ENCODE measurements around the gene FGF23.

Gene FGF23

DNA sequence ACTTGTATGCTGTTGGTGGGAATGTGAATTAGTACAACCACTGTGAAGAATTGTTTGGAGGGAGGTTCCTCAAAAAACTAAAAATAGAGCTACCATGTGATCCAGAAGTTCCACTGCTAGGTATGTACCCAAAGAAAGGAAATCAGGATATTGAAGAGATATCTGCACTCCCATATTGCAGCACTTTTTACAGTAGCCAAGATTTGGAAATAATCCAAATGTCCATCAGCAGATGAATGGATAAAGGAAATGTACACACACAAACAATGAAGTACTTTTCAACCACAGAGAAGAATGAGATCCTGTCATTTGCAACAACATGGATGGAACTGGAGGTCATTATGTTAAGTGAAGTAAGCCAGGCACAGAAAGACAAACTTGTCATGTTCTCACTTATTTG is 32.6 kb downstream of the FGF23 start:
- Histone ChIP-seq H3K4me1 (ENCODE audit: low read length) (no peaks in the 10 kb centered on the region), H3K79me2 (ENCODE audit: low read length) (no peaks in the 10 kb centered on the region), H3K4me2 (ENCODE audit: low read length) (no peak overlapping the region), H3K4me3 (ENCODE audit: low read length) (no peak overlapping the region), H3K27me3 (ENCODE audit: low read depth, low read length) (no peaks in the 10 kb centered on the region), H4K20me1 (ENCODE audit: insufficient read depth, low read length) (no peaks in the 10 kb centered on the region), H3K9me3 (ENCODE audit: insufficient read depth, low read length) (no peaks in the 10 kb centered on the region), H3K36me3 (replicated peaks; ENCODE audit: low read depth, low read length) (peaks cover 4% of the 10 kb centered on the region), H2AFZ (ENCODE audit: low read depth, low read length) (no peak overlapping the region), H3K9ac (ENCODE audit: low read length) (no peak overlapping the region), H3K27ac (ENCODE audit: low read length) (no peak overlapping the region)
- TF ChIP-seq, protein P1, sequence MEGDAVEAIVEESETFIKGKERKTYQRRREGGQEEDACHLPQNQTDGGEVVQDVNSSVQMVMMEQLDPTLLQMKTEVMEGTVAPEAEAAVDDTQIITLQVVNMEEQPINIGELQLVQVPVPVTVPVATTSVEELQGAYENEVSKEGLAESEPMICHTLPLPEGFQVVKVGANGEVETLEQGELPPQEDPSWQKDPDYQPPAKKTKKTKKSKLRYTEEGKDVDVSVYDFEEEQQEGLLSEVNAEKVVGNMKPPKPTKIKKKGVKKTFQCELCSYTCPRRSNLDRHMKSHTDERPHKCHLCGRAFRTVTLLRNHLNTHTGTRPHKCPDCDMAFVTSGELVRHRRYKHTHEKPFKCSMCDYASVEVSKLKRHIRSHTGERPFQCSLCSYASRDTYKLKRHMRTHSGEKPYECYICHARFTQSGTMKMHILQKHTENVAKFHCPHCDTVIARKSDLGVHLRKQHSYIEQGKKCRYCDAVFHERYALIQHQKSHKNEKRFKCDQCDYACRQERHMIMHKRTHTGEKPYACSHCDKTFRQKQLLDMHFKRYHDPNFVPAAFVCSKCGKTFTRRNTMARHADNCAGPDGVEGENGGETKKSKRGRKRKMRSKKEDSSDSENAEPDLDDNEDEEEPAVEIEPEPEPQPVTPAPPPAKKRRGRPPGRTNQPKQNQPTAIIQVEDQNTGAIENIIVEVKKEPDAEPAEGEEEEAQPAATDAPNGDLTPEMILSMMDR (IDR thresholded peaks at IDR 0.05; ENCODE audit: low read depth, low read length) = no peak
- no peak for TF ChIP-seq EZH2phosphoT487 (IDR thresholded peaks at IDR 0.05; ENCODE audit: low read depth)

DNA sequence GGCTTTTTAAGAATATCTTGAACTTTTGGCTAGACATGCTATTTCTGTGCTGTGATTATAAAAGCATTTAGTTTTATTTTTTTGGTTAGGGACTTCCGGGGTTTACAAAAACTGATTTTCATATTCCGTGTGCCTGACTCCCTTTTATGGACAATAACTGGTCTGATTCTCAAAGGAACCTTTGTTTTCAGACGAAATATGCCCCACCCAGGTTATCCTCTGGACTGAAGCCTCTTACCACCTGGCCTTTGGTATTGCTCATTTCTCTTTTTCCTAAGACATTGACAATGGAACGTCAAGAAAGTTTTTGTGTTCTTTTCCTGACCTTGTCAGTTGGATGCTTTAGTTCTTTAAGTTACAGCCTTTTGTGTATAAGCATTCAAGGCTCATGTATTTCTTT is 47.7 kb downstream of the FGF23 start:
- Histone ChIP-seq H3K27me3 (ENCODE audit: low read depth, low read length) (no peaks in the 10 kb centered on the region), H3K27ac (ENCODE audit: low read length) (no peak overlapping the region), H3K4me3 (ENCODE audit: low read length) (no peak overlapping the region), H3K79me2 (ENCODE audit: low read length) (peaks cover 19% of the 10 kb centered on the region), H2AFZ (ENCODE audit: low read depth, low read length) (no peak overlapping the region), H3K9me3 (ENCODE audit: insufficient read depth, low read length) (no peaks in the 10 kb centered on the region), H3K36me3 (replicated peaks; ENCODE audit: low read depth, low read length) (peaks cover 28% of the 10 kb centered on the region), H3K4me1 (ENCODE audit: low read length) (no peaks in the 10 kb centered on the region), H4K20me1 (ENCODE audit: insufficient read depth, low read length) (0 out of 2 replicates have a peak, but pooled peaks cover 2% of the 10 kb centered on the region), H3K4me2 (ENCODE audit: low read length) (no peak overlapping the region), H3K9ac (ENCODE audit: low read length) (no peak overlapping the region)
- no peak for TF ChIP-seq EZH2phosphoT487 (IDR thresholded peaks at IDR 0.05; ENCODE audit: low read depth)
- TF ChIP-seq, protein P1 (IDR thresholded peaks at IDR 0.05; ENCODE audit: low read depth, low read length) = no peak

DNA sequence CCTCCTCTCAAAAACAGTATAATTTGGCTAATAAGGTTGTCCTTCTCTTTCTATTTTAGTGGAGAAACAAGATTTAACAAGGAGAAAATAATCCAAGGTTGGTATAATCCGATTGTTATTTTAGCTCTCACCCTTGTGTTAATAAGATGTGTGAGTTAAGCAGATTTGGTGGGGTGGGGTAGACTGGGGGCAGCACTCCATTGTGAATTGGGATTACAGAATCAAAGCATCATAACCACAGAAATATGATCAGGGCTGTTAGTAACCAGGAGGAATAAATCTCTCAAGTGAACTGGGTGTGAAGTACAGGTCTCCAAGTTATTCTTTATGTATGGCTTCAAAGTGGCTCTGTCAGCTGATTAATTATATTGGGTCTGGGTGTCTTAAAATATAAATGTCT is 48.3 kb downstream of the FGF23 start:
- Histone ChIP-seq H3K4me1 (ENCODE audit: low read length) (no peaks in the 10 kb centered on the region), H4K20me1 (ENCODE audit: insufficient read depth, low read length) (0 out of 2 replicates have a peak, but pooled peaks cover 2% of the 10 kb centered on the region), H3K4me2 (ENCODE audit: low read length) (no peak overlapping the region), H3K79me2 (ENCODE audit: low read length) (peaks cover 25% of the 10 kb centered on the region), H3K36me3 (replicated peaks; ENCODE audit: low read depth, low read length) (peaks cover 24% of the 10 kb centered on the region), H3K27me3 (ENCODE audit: low read depth, low read length) (no peaks in the 10 kb centered on the region), H3K4me3 (ENCODE audit: low read length) (no peak overlapping the region), H3K27ac (ENCODE audit: low read length) (no peak overlapping the region), H2AFZ (ENCODE audit: low read depth, low read length) (no peak overlapping the region), H3K9ac (ENCODE audit: low read length) (no peak overlapping the region), H3K9me3 (ENCODE audit: insufficient read depth, low read length) (no peaks in the 10 kb centered on the region)
- TF ChIP-seq, protein P1 (IDR thresholded peaks at IDR 0.05; ENCODE audit: low read depth, low read length) = no peak
- no peak for TF ChIP-seq EZH2phosphoT487 (IDR thresholded peaks at IDR 0.05; ENCODE audit: low read depth)

DNA sequence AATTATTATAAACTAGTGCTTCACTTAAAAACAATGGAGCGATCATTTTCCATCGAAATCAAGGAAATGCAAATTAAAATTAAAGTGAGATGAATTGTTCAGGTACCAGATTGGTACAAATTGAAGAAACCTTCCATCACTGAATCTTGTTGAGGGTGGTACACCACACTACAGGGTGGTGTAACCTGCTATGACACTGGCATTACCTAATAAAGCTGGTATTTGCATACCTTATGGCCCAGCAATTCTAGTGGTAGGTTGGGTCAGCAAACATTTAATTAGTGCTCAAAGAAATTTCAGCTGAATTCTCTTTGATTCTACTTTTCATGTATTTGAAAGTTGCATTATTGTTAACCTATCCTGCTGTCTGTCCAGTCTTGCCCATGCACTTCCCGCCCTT is 49.3 kb downstream of the FGF23 start:
- no peaks in the 10 kb centered on the region for H3K27me3 ChIP-seq (ENCODE audit: low read depth, low read length)
- H3K9me3 ChIP-seq (ENCODE audit: insufficient read depth, low read length) = no peaks in the 10 kb centered on the region
- no peak overlapping the region for H3K4me2 ChIP-seq (ENCODE audit: low read length)
- 0 out of 2 replicates have a peak, but pooled peaks cover 2% of the 10 kb centered on the region for H4K20me1 ChIP-seq (ENCODE audit: insufficient read depth, low read length)
- H3K79me2 ChIP-seq (ENCODE audit: low read length) = peaks cover 32% of the 10 kb centered on the region
- H3K9ac ChIP-seq (ENCODE audit: low read length) = no peak overlapping the region
- H3K4me1 ChIP-seq (ENCODE audit: low read length) = no peaks in the 10 kb centered on the region
- H2AFZ ChIP-seq (ENCODE audit: low read depth, low read length) = no peak overlapping the region
- TF ChIP-seq, protein P1 (IDR thresholded peaks at IDR 0.05; ENCODE audit: low read depth, low read length) = no peak
- no peak for TF ChIP-seq EZH2phosphoT487 (IDR thresholded peaks at IDR 0.05; ENCODE audit: low read depth)
- no peak overlapping the region for H3K4me3 ChIP-seq (ENCODE audit: low read length)
- H3K27ac ChIP-seq (ENCODE audit: low read length) = no peak overlapping the region
- peaks cover 17% of the 10 kb centered on the region for H3K36me3 ChIP-seq (replicated peaks; ENCODE audit: low read depth, low read length)
